T-helper 2 cell (primary cell): ENCODE results near the gene RPUSD1.
"Not testable (repeated sequence)": the region's sequence is repeated elsewhere in the genome, so short reads cannot be mapped to it uniquely, and the experiment has no call there.

Experiments used
- DNase-seq, 5 experiments: peaks; one replicate each; pipeline versions ENCODE4 v3.0.0 to v3.0.0-alpha.2; 2012 to 2022

Gene RPUSD1

GRCh38 chr16:782258-782657, 5.9 kb downstream of the RPUSD1 start:
- no peak for DNase-seq

GRCh38 chr16:781346-782010, 6.7 kb downstream of the RPUSD1 start:
- DNase-seq = no peak

DNA sequence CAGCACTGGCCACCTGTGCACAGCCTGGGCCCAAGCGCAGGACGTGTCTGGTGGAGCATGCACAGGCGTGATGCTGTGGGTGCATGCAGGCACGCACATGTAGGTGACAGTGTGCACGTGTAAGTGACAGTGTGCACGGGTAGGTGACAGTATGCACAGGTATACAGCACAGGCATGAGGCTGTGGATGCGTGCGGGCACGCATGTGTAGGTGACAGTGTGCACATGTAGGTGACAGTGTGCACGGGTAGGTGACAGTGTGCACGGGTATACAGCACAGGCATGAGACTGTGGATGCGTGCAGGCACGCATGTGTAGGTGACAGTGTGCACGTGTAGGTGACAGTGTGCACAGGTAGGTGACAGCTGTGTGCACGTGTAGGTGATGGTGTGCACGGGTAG, 7.9 kb downstream of the RPUSD1 start:
- no peak for DNase-seq

DNA sequence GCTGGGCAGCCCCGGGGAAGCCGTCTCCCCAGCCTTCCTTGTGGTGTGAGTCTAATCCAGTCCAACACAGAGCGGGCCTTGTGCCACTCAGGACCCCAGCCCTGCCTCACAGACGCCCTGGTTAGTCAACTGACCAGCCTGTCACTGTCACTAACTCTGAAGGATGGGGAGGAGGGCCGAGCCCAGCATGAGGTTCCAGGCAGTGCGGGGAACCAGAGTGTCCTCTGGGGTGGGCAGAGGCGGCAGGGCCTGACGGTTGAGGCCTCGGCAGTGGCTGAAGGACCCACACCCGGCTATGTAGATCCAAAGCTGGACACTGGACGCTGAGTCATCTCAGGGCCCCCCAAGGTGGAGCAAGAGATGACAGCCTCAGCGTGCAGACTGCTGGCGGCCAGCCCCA, 8.6 kb downstream of the RPUSD1 start:
- no peak for DNase-seq

DNA sequence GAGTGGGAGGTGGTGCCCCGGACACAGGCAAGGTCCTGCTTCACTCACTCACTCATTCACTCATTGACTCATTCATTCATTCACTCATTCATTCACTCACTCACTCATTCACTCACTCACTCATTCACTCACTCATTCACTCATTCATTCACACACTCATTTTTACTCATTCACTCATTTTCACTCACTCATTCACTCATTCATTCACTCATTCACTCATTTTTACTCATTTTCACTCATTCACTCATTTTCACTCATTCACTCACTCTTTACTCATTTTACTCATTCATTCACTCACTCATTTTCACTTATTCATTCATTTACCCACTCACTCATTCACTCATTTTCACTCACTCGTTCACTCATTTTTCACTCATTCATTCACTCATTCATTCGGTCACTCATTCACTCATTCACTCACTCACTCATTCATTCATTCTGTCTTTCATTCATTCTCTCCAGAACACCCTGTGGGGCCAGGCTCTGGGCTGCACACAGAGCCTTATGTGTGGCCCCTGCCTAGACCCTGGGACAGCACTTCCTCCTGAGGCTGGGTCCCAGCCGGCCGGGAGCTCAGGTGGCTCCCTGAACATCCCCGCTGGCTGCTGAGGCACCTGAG, 9.2 kb downstream of the RPUSD1 start:
- no peak for DNase-seq

- DNase-seq = no peak
These were observed 9.7 kb downstream of the RPUSD1 start for GRCh38 chr16:778447-778846.

DNA sequence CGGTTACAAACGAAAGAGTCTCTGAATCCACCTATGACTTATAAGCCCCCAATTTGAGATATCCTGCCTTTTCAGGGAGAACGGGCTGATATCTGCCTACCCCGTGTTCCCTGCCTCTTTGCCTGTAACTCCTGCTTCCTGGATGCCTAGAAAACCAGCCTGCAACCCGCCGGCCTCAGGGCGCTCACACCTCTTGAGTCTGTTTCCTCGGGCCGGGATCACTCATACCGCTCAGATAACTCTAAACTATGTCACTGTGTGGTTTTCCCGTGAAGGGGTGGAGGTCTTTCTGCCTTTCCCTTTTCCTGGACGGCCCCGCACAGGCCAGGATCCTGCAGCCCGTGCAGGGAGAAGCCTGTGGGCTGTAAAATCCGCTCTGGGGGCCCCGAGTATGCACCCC, 10.4 kb downstream of the RPUSD1 start:
- no peak for DNase-seq

GRCh38 chr16:776824-777223, 11.4 kb downstream of the RPUSD1 start:
- DNase-seq = no peak

GRCh38 chr16:776298-776697, 11.9 kb downstream of the RPUSD1 start:
- DNase-seq = not testable (repeated sequence)

DNA sequence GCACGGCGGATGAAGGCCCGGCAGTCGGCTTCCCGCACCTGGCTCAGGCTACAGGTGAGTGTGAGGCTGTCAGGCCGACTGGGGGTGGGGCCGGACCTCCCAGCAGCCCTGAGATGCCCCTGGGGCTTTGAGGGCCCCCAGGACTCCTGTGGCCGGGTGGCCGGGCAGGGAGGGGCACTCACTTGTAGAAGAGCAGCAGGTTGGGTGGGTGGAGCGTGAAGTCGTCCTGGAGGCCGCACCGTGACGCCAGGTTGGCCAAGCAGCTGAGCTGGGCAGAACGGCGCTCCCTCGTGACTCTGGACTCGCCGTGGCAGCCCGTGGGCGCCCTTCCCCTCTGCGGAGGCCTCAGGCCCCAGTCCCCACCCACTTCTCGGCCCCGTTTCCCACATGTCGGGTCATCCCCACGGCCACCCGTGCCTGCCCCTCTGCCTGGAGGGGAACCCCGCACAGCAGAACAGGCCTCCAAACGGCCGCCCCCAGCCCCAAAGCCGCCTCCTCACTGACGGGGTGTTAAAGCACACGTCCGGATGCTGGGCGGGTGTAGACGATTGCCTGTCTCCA, 12.9 kb downstream of the RPUSD1 start:
- DNase-seq = no peak

DNA sequence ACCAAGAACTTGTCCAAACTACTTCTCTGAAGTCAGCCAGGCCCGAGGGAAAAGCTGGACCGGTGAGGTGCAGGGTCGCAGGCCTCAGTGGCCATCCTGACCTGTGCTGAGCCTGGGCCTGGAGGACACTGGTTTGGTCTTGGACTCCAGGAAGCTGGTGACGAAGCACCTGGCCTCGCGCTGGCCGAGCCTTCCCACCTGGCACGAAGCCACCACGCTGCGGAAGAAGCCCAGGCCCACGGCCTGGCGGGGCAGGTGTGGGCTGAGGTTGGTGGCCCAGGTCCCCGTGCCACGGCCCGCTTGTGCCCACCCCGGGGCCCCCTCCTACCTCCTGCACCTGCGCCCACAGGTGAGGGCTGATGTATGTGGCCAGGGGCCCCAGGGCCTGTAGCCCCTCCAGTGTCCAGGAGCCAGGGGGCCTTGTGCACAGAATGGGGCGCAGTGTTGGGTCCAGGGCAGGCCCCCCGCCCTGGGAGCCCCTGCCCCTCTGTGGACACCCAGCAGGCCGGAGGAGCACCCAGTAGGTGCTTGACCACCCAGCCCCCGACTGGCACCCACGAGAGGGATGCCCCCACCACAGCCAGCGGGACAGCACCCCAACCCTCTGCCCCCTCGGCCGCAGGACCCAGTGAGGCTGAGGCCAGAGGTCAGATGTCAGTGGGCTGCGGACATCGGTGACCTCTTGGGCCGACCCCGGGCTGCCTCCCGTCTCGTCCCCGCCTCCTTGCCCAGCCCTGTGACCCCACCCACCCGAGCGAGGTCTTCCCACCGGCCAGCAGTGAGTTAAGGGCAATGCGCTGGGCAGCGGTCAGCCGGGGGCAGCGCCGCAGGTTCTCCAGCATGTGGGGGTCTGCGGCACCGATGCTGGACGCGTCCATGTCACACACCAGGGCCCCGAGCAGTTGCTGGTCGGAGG, 13.8 kb downstream of the RPUSD1 start:
- DNase-seq = no peak

DNA sequence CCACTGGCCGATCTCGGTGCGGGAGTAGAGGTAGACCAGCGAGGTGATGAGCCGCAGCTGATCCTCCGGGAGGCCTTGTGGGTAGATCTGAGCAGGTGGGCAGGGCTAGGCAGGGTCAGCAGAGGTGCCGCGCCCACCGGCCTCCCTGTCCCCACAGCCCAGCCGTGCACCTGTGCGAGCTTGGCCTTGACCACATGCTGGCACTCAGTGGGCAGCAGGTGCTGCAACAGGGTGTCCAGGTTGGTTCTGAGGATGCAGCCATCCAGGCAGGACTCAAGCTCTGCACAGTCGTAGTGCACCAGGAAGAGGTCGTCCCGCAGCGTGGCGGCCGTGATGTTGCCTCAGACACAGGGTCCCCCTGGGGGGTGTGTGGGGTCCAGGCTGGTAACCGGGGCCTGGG, 15.2 kb downstream of the RPUSD1 start:
- no peak for DNase-seq

- DNase-seq = no peak
These were observed 17.8 kb downstream of the RPUSD1 start for GRCh38 chr16:770411-770810.

DNA sequence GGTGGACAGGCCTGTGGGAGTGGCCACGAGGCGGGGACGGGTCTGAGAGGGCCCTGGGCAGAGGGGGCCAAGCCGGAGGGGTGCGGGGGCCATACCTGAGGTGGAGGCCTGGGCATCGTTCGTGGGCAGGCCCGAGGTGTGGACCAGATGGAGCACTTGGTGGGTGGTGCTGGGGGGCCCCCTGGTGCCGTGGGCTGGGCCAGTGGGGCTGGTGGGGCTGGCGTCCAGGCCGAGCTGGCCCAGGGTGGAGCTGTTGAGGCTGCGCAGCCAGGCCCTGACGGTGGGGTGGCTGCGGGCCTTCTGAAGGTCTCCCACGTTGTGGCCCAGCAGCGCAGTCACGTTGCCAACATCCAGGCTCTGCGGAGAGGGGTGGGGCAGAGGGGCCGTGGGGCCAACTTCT, 18.2 kb downstream of the RPUSD1 start:
- DNase-seq = no peak

GRCh38 chr16:769184-769784, 18.9 kb downstream of the RPUSD1 start:
- DNase-seq = no peak

DNA sequence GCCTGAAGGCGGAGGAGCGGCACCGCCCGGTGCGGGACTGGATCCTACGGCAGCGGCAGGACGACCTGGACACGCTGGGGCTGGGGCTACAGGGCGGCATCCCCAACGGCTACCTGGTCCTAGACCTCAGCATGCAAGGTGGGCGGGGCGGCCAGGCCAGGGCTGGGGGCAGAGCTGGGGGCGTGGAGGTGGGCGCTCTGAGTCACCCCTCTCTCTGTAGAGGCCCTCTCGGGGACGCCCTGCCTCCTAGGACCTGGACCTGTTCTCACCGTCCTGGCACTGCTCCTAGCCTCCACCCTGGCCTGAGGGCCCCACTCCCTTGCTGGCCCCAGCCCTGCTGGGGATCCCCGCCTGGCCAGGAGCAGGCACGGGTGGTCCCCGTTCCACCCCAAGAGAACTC, 19.8 kb downstream of the RPUSD1 start:
- DNase-seq = no peak

GRCh38 chr16:767743-768235, 20.4 kb downstream of the RPUSD1 start:
- DNase-seq = no peak

GRCh38 chr16:766820-767640, 21.2 kb downstream of the RPUSD1 start:
- no peak for DNase-seq

- no peak for DNase-seq
These were observed 22.0 kb downstream of the RPUSD1 start for GRCh38 chr16:766008-766819.

- no peak for DNase-seq
These were observed 22.7 kb downstream of the RPUSD1 start for GRCh38 chr16:765488-765865.

DNA sequence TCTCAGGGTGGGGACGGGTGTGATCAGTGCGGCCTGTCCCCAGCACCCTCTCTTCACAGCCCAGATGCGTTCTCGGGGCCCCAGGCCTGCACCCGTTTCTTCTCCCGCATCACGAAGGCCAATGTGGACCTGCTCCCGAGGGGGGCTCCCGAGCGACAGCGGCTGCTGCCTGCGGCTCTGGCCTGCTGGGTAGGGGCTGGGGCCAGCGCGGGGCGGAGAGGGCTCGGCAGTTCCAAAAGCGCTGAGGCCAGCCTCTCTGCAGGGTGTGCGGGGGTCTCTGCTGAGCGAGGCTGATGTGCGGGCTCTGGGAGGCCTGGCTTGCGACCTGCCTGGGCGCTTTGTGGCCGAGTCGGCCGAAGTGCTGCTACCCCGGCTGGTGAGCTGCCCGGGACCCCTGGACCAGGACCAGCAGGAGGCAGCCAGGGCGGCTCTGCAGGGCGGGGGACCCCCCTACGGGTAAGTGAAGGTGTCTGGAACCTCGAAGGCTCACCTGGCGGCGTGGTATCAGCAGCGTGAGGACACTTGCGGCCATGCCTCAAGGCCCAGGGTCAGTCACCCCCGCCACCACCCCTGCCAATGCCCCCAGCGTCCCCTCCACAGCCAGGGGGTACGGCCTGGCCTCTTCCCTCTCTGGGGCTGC, 23.2 kb downstream of the RPUSD1 start:
- DNase-seq = no peak
